HepG2 (cell line): ENCODE measurements around the gene ABCB9. TPM values are rescaled to one million over a fixed set of nuclear protein-coding genes. Genes with fewer than 3 reads are reported as not detected.

ENCODE experiments used
- ATAC-seq: fragments of 200-7000 bp; cut with Tn5 transposase; 3 replicates; pipeline ENCODE4 v1.9.1; 2020; ENCODE audit warnings: mild to moderate bottlenecking, moderate library complexity
- BruUV-seq: library from RNA; stranded (reverse); fragments of 400-500 nt; replicated peaks from 2 replicates; lab custom pipeline; 2021; lab: Mats Ljungman, UMichigan
- CTCF ChIA-PET: fragments of 300-600 bp; formaldehyde crosslinking; extraction: SDS; loops from one replicate; lab custom pipeline; 2021; ENCODE audit warnings: low total read pairs, inconsistent platforms, low intra/inter-chr PET ratio; lab: Yijun Ruan, JAX
- POLR2A ChIA-PET: fragments of 350-600 bp; sonication (Branson Sonifier 250); formaldehyde crosslinking; loops from one replicate; lab custom pipeline; 2020; ENCODE audit warnings: antibody characterized with exemption, inconsistent platforms; lab: Yijun Ruan, JAX
- DNase-seq: peaks from one replicate; pipeline ENCODE4 v3.0.0-alpha.2; 2015; ENCODE audit warnings: low spot score
- FAIRE-seq: peaks from 3 replicates; lab custom pipeline; 2011; peaks lifted over from hg19 to GRCh38; lab: Jason Lieb, UNC
- H2AFZ ChIP-seq: one replicate; pipeline ENCODE4 v1.6.1; 2011; ENCODE audit warnings: low read length, inconsistent platforms
- H3K27ac ChIP-seq: fragments of 300-600 bp; 3 replicates; pipeline ENCODE4 v1.8.0; 2011; ENCODE audit warnings: mixed run types, mild to moderate bottlenecking, mixed read lengths, low read length, inconsistent platforms; ENCODE audit not compliant: insufficient read depth; ENCODE audit errors: extremely low read length
- H3K27me3 ChIP-seq, 2 experiments: fragments of 200-600 bp in 1 of 2; 2 replicates in 1 of 2; 3 replicates in 1 of 2; pipeline versions ENCODE4 v1.6.0 to v1.8.0; 2011; ENCODE audit warnings: low read length in 2 of 2, mild to moderate bottlenecking in 2 of 2, moderate library complexity in 2 of 2, inconsistent platforms in 1 of 2; ENCODE audit not compliant: insufficient read depth in 2 of 2, control insufficient read depth in 1 of 2
- H3K36me3 ChIP-seq, 2 experiments: fragments of 200-600 bp in 1 of 2; replicated peaks in 1 of 2; 2 replicates in 1 of 2; 3 replicates in 1 of 2; pipeline versions ENCODE4 v1.5.1 to v1.8.0; 2011; ENCODE audit warnings: low read length in 2 of 2, inconsistent platforms in 1 of 2; ENCODE audit not compliant: insufficient read depth in 2 of 2, control insufficient read depth in 1 of 2
- H3K4me1 ChIP-seq: 2 replicates; pipeline ENCODE4 v1.5.1; 2012; ENCODE audit warnings: low read length, inconsistent platforms; ENCODE audit not compliant: insufficient read depth
- H3K4me2 ChIP-seq: 2 replicates; pipeline ENCODE4 v1.6.0; 2011; ENCODE audit warnings: low read depth, low read length, inconsistent platforms
- H3K4me3 ChIP-seq, 3 experiments: fragments of 200-600 bp in 1 of 3; sonication (generic), shearing (Covaris generic) in 1 of 3; replicated peaks in 1 of 3; 2 replicates each; pipeline ENCODE4 v1.5.1; 2011 to 2016; ENCODE audit warnings: low read length in 3 of 3, inconsistent platforms in 2 of 3, low read depth in 2 of 3, mild to moderate bottlenecking in 2 of 3, control low read depth in 1 of 3, mixed read lengths in 1 of 3; ENCODE audit not compliant: insufficient read depth in 1 of 3
- H3K79me2 ChIP-seq: one replicate; pipeline ENCODE4 v1.6.1; 2011; ENCODE audit warnings: low read length, inconsistent platforms; ENCODE audit not compliant: insufficient read depth
- H3K9ac ChIP-seq: 2 replicates; pipeline ENCODE4 v1.6.0; 2011; ENCODE audit warnings: mild to moderate bottlenecking, low read depth, low read length, inconsistent platforms; ENCODE audit not compliant: insufficient read depth
- H3K9me3 ChIP-seq: 2 replicates; pipeline ENCODE4 v1.5.1; 2012; ENCODE audit warnings: mild to moderate bottlenecking, low read length
- H4K20me1 ChIP-seq: 2 replicates; pipeline ENCODE4 v1.6.0; 2011; ENCODE audit warnings: inconsistent platforms, mild to moderate bottlenecking, low read length, moderate library complexity; ENCODE audit not compliant: insufficient read depth
- ATF3 ChIP-seq: sonication (generic); formaldehyde crosslinking; IDR thresholded peaks from 2 replicates; pipeline ENCODE4 v1.4.0; 2020; ENCODE audit warnings: missing genetic modification reagents
- E2F2 ChIP-seq: sonication (generic); formaldehyde crosslinking; IDR thresholded peaks from 2 replicates; pipeline ENCODE4 v1.4.0; 2020; ENCODE audit warnings: missing genetic modification reagents, borderline replicate concordance
- E2F5 ChIP-seq: sonication (generic); formaldehyde crosslinking; conservative IDR thresholded peaks from 2 replicates; pipeline ENCODE4 v1.4.0; 2020; ENCODE audit warnings: missing genetic modification reagents
- ELF1 ChIP-seq: sonication (generic); formaldehyde crosslinking; IDR thresholded peaks from 2 replicates; pipeline ENCODE4 v1.4.0; 2020; ENCODE audit warnings: missing genetic modification reagents
- ELF3 ChIP-seq: IDR thresholded peaks from 2 replicates; pipeline ENCODE4 v1.6.1; 2016; ENCODE audit warnings: missing genetic modification reagents, missing compliant biosample characterization
- HIC2 ChIP-seq: sonication (generic); formaldehyde crosslinking; IDR thresholded peaks from 2 replicates; pipeline ENCODE4 v1.9.0; 2022; ENCODE audit warnings: low read depth, missing genetic modification reagents
- MTERF4 ChIP-seq: sonication (generic); formaldehyde crosslinking; IDR thresholded peaks from 2 replicates; pipeline ENCODE4 v1.8.0; 2023; ENCODE audit warnings: mild to moderate bottlenecking, missing genetic modification reagents
- NKX3-1 ChIP-seq: sonication (generic); formaldehyde crosslinking; IDR thresholded peaks from 2 replicates; pipeline ENCODE4 v1.5.0; 2020; ENCODE audit warnings: missing genetic modification reagents
- PLRG1 ChIP-seq: fragments of 450-650 bp; conservative IDR thresholded peaks from 2 replicates; pipeline ENCODE4 v1.6.1; 2016
- RELA ChIP-seq: sonication (generic); formaldehyde crosslinking; IDR thresholded peaks from 2 replicates; pipeline ENCODE4 v1.4.0; 2020; ENCODE audit warnings: missing genetic modification reagents
- RFXANK ChIP-seq: IDR thresholded peaks from 2 replicates; pipeline ENCODE4 v1.6.1; 2016
- RNF219 ChIP-seq: sonication (generic); formaldehyde crosslinking; IDR thresholded peaks from 2 replicates; pipeline ENCODE4 v1.5.0; 2020; ENCODE audit warnings: mild to moderate bottlenecking, missing genetic modification reagents
- RXRB ChIP-seq: IDR thresholded peaks from 2 replicates; pipeline ENCODE4 v1.6.1; 2016; ENCODE audit warnings: borderline replicate concordance, missing genetic modification reagents, missing compliant biosample characterization
- SKI ChIP-seq: fragments of 450-650 bp; IDR thresholded peaks from one replicate; pipeline ENCODE4 v1.6.1; 2018; ENCODE audit warnings: mild to moderate bottlenecking; ENCODE audit not compliant: partially characterized antibody
- ZNF260 ChIP-seq: sonication (generic); formaldehyde crosslinking; IDR thresholded peaks from 2 replicates; pipeline ENCODE4 v1.4.0; 2020; ENCODE audit warnings: missing genetic modification reagents, low read depth, mild to moderate bottlenecking, borderline replicate concordance
- ZNF547 ChIP-seq: sonication (generic); formaldehyde crosslinking; IDR thresholded peaks from 2 replicates; pipeline ENCODE4 v1.5.1; 2020; ENCODE audit warnings: mild to moderate bottlenecking, missing genetic modification reagents
- WGBS: methylation state at CpG from one replicate; pipeline ENCODE4 v1.1.6; 2017; ENCODE audit warnings: low lambda C conversion rate; 5-methylcytosine and 5-hydroxymethylcytosine counted together
- in situ Hi-C: cut with HindIII; loops from 2 replicates; pipeline ENCODE4 v1.10.0; 2017; ENCODE audit warnings: low pct_unique_long_range_greater_than_20kb; ENCODE audit not compliant: extremely low pct_ligation_motif_present
- intact Hi-C: fragments of 100-400 bp; cut with micrococcal nuclease; formaldehyde crosslinking; loops from one replicate; pipeline ENCODE4 v1.10.0; 2022; ENCODE audit not compliant: unreplicated experiment
- polyA plus RNA-seq, 8 experiments: library from polyadenylated mRNA; depleted of rRNA in 3 of 8; stranded (reverse) in 7 of 8; unstranded in 1 of 8; fragments of >200 nt; fragmentation: Illumina TruSeq in 4 of 8; extraction: Trizol in 4 of 8; gene quantifications; 2 replicates each; pipeline versions ENCODE4 v1.2.1 to v1.2.3, GENCODE V29; 2011 to 2016; ENCODE audit warnings: low read depth in 4 of 8, missing spikeins in 1 of 8, mixed read lengths in 1 of 8; ENCODE audit not compliant: insufficient read depth in 1 of 8
- total RNA-seq, 5 experiments: library from RNA; depleted of rRNA; stranded (reverse); fragments of >200 nt; fragmentation: Illumina TruSeq; extraction: Trizol; gene quantifications; 2 replicates each; pipeline ENCODE4 v1.2.3, GENCODE V29; 2016; ENCODE audit warnings: low read depth in 1 of 5

ABCB9 gene
- total and polyA plus RNA-seq, 2 of the 13 experiments (the other 11 are each of a cell fraction or from before 2014, with no cell fraction given) = 5.1 to 6.0 TPM

- TF ChIP-seq E2F2 (CRISPR knock-in tag) (no peak), RNF219 (no peak), MTERF4 (CRISPR knock-in tag) (no peak)
Measured at GRCh38 chr12:123004287-123004686, 38.0 kb upstream of the ABCB9 start (continued).

GRCh38 chr12:123003257-123003656, 37.0 kb upstream of the ABCB9 start:
- no peaks in the 10 kb centered on the region for H4K20me1 ChIP-seq
- no peak overlapping the region for H2AFZ ChIP-seq
- POLR2A ChIA-PET = no interaction called here
- 95% methylated on average over 6 of the region's 6 CpGs for WGBS
- DNase-seq (no peak), ATAC-seq (no peak), FAIRE-seq (no peak)
- no peak overlapping the region for H3K9ac ChIP-seq
- H3K27me3 ChIP-seq = no peaks in the 10 kb centered on the region; a peak in 1 of 5 replicates
- no peaks in the 10 kb centered on the region for H3K4me1 ChIP-seq
- H3K36me3 ChIP-seq = peaks cover 8 to 12% of the 10 kb centered on the region in 2 experiments
- no peak overlapping the region for H3K4me2 ChIP-seq
- no peak overlapping the region for H3K27ac ChIP-seq
- in situ Hi-C loops (no loop called here), intact Hi-C loops (no loop called here)
- H3K4me3 ChIP-seq = no peak overlapping the region
- CTCF ChIA-PET = no interaction called here
- no TSS peak for BruUV-seq
- H3K79me2 ChIP-seq = no peaks in the 10 kb centered on the region
- H3K9me3 ChIP-seq = no peaks in the 10 kb centered on the region
- no peak for TF ChIP-seq RFXANK (CRISPR knock-in tag)
- no peak for TF ChIP-seq ELF1 (CRISPR knock-in tag)
- no peak for TF ChIP-seq ATF3 (CRISPR knock-in tag)
- no peak for TF ChIP-seq ZNF260 (CRISPR knock-in tag)
- no peak for TF ChIP-seq NKX3-1 (CRISPR knock-in tag)
- no peak for TF ChIP-seq RELA (CRISPR knock-in tag)
- no peak for TF ChIP-seq RXRB (CRISPR knock-in tag)
- TF ChIP-seq HIC2 (CRISPR knock-in tag) = no peak
- TF ChIP-seq PLRG1 = no peak
- no peak for TF ChIP-seq SKI
- TF ChIP-seq E2F5 (CRISPR knock-in tag) = no peak
- no peak for TF ChIP-seq ELF3
- no peak for TF ChIP-seq ZNF547 (CRISPR knock-in tag)
